Psoas muscle (tissue), 8 donors: ENCODE measurements around the gene TRAPPC5. TPM values are rescaled to one million over a fixed set of nuclear protein-coding genes. Genes with fewer than 3 reads are reported as not detected.

ENCODE experiments used
- ATAC-seq, 4 donors: fragments of 200-7000 bp; cut with Tn5 transposase; one replicate each; pipeline ENCODE4 v1.9.1; 2020; ENCODE audit warnings: moderate library complexity in 3 of 4, mild to moderate bottlenecking in 2 of 4
- DNase-seq, 2 donors: peaks; one replicate each; pipeline ENCODE4 v3.0.0-alpha.2; 2020
- H3K27ac ChIP-seq: fragments of 200-600 bp; one replicate; pipeline ENCODE4 v1.8.0; 2022
- H3K27me3 ChIP-seq, 3 donors: fragments of 200-600 bp in 1 of 3; one replicate each; pipeline versions ENCODE4 v1.6.1 to v1.8.0; 2013 to 2022; ENCODE audit warnings: low read length in 2 of 3, mild to moderate bottlenecking in 2 of 3, moderate library complexity in 1 of 3; ENCODE audit not compliant: insufficient read depth in 3 of 3
- H3K36me3 ChIP-seq, 2 donors: fragments of 200-600 bp in 1 of 2; one replicate each; pipeline versions ENCODE4 v1.6.1 to v1.8.0; 2013 to 2022; ENCODE audit warnings: low read depth in 1 of 2, mild to moderate bottlenecking in 1 of 2, moderate library complexity in 1 of 2; ENCODE audit not compliant: insufficient read depth in 1 of 2
- H3K4me1 ChIP-seq: fragments of 200-600 bp; one replicate; pipeline ENCODE4 v1.8.0; 2022
- H3K4me3 ChIP-seq: fragments of 200-600 bp; one replicate; pipeline ENCODE4 v1.8.0; 2022; ENCODE audit warnings: mild to moderate bottlenecking
- H3K9me3 ChIP-seq: fragments of 200-600 bp; one replicate; pipeline ENCODE4 v1.8.0; 2022
- WGBS, 3 donors: extraction: QIAGEN DNeasy Blood & Tissue Kit; methylation state at CpG; one replicate each; pipeline versions ENCODE4 v1.1.6 to v1.1.7; 2013; 5-methylcytosine and 5-hydroxymethylcytosine counted together
- intact Hi-C, 2 donors: fragments of 100-400 bp; cut with DNase I; formaldehyde crosslinking; loops; one replicate each; pipeline versions ENCODE4 v1.11.0 to v1.14.2; 2022
- polyA plus RNA-seq, 3 donors: library from polyadenylated mRNA; stranded (reverse); fragments of 200-250 nt; gene quantifications; one replicate each; pipeline ENCODE4 v1.2.3, GENCODE V29; 2013
- total RNA-seq, 4 donors: library from RNA; stranded (reverse); fragmentation: NEBNext Ultra II Directional in 2 of 4; extraction: Animal tissue kit (Norgen Biotek cat#: 25700) in 2 of 4; gene quantifications; one replicate each; pipeline versions ENCODE4 v1.2.1 to v1.2.4, GENCODE V29; 2021 to 2023
- TF ChIP-seq, protein P1 (sequence below): fragments of 200-600 bp; IDR thresholded peaks from one replicate; pipeline ENCODE4 v1.8.0; 2022; ENCODE audit warnings: antibody characterized with exemption
- donor health status: healthy with polysubstance abuse.
- donor health status: DM: no; HTN: no; CAD: no; lungs with moderate emphysema.
- donor health status: Bipolar disorder and iron deficiency.
- donor health status: healthy.
- donor health status: DM: yes; HTN: yes; CAD: no.
- donor health status: DM: no; HTN: no; CAD: no.
- donor health status: DM: no; HTN: no; CAD: no.
- donor health status: DM: yes; HTN: yes; CAD: no.

TRAPPC5 gene
- total and polyA plus RNA-seq, 7 donors: 40.6 to 164 (median 101) TPM

DNA sequence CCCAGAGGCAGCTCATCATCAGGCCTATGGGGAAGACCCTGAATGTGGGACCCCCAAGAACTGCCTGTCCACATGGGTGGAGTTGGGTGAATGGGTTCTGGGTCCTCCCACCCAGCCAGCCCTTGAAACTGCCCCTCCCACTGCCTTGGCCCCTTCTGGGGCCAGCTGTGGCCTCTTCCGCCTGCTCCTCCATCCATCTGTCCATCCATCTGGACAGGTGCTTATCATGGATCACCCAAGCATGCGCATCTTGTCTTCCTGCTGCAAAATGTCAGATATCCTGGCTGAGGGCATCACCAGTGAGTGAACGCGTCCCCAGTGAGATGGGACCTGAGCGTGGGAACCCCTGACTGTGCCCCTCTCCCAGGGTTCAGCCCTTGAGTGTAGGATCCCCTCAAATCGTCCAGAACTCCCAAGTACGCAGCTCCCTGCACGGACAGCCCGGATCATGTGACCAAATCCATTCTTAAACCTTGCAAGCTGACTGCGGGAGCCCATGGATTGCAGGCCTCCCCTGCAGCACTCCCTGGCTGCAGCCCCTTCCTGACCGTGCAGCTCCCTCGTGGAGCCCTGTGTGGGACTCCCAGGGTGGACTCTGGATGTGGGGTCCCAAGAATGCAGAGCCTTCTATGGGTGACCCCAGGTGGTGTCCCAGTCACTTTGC lies 41.7 kb upstream of the TRAPPC5 start:
- ATAC-seq: no peak
- H3K27me3 ChIP-seq: peaks cover 0 to 32% (median 10%) of the 10 kb centered on the region in 3 donors
- 50 to 56% (median 55%) methylated on average over 12 of the region's 12 CpGs for WGBS, 3 donors

DNA sequence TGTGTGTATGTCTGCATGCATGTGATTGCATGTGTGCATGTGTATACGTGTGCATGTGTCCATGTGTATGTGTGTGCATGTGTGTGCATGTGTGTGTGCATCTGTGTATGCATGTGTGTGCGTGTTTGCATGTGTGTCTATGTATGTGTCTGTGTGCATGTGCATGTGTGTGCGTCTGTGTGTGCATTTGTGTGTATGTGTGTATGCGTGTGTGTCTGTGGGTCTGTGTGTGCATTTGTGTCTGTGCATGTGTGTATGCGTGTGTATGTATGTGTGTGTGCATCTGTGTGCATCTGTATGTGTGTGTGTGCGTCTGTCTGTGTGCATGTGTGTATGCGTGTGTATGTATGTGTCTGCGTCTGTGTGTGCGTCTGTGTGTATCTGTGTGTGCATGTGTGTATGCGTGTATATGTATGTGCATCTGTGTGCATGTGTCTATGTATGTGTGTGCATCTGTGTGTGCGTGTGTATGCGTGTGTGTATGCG lies 40.7 kb upstream of the TRAPPC5 start:
- DNase-seq: no peak
- Histone ChIP-seq H3K36me3 (no peaks in the 10 kb centered on the region), H3K9me3 (no peaks in the 10 kb centered on the region), H3K27ac (no peak overlapping the region), H3K4me3 (no peak overlapping the region), H3K27me3 (peaks cover 0 to 36% (median 10%) of the 10 kb centered on the region in 3 donors), H3K4me1 (no peaks in the 10 kb centered on the region)
- TF ChIP-seq, protein P1, sequence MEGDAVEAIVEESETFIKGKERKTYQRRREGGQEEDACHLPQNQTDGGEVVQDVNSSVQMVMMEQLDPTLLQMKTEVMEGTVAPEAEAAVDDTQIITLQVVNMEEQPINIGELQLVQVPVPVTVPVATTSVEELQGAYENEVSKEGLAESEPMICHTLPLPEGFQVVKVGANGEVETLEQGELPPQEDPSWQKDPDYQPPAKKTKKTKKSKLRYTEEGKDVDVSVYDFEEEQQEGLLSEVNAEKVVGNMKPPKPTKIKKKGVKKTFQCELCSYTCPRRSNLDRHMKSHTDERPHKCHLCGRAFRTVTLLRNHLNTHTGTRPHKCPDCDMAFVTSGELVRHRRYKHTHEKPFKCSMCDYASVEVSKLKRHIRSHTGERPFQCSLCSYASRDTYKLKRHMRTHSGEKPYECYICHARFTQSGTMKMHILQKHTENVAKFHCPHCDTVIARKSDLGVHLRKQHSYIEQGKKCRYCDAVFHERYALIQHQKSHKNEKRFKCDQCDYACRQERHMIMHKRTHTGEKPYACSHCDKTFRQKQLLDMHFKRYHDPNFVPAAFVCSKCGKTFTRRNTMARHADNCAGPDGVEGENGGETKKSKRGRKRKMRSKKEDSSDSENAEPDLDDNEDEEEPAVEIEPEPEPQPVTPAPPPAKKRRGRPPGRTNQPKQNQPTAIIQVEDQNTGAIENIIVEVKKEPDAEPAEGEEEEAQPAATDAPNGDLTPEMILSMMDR: no peak
- intact Hi-C loops: no loop called here
- no peak for ATAC-seq
- WGBS, 3 donors: 95 to 96% (median 95%) methylated on average over 13 of the region's 13 CpGs

More for the DNA sequence above, 41.7 kb upstream of the TRAPPC5 start:
- TF ChIP-seq, protein P1: no peak
- intact Hi-C loops: no loop called here
- no peaks in the 10 kb centered on the region for H3K4me1 ChIP-seq
- no peaks in the 10 kb centered on the region for H3K9me3 ChIP-seq
- no peak overlapping the region for H3K4me3 ChIP-seq
- no peak overlapping the region for H3K27ac ChIP-seq
- H3K36me3 ChIP-seq: no peaks in the 10 kb centered on the region
- DNase-seq: no peak

DNA sequence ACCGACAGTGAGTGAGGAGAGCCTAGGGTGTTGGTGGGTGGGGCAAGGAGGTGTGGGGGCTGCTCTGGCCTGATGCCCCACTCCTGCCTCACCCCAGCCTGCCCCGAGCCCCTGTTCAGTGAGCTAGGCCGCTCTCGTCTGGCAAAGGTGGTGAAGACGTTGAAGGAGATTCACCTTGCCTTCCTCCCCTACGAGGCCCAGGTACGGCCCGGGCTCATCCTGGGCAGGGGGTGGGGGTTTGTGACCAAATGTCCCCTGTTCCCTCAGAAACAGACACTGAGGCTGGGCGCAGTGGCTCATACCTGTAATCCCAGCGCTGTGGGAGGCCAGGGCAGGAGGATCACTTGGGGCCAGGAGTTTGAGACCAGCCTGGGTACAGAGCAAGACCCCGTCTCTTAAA lies 39.8 kb upstream of the TRAPPC5 start:
- 87 to 93% (median 89%) methylated on average over 10 to 11 of the region's 11 CpGs for WGBS, 3 donors
- Histone ChIP-seq H3K36me3 (no peaks in the 10 kb centered on the region), H3K27ac (no peak overlapping the region), H3K27me3 (peaks cover 0 to 36% (median 8%) of the 10 kb centered on the region in 3 donors), H3K4me3 (no peak overlapping the region), H3K9me3 (no peaks in the 10 kb centered on the region), H3K4me1 (no peaks in the 10 kb centered on the region)
- TF ChIP-seq, protein P1: no peak
- intact Hi-C loops: no loop called here
- no peak for DNase-seq
- ATAC-seq: no peak

DNA sequence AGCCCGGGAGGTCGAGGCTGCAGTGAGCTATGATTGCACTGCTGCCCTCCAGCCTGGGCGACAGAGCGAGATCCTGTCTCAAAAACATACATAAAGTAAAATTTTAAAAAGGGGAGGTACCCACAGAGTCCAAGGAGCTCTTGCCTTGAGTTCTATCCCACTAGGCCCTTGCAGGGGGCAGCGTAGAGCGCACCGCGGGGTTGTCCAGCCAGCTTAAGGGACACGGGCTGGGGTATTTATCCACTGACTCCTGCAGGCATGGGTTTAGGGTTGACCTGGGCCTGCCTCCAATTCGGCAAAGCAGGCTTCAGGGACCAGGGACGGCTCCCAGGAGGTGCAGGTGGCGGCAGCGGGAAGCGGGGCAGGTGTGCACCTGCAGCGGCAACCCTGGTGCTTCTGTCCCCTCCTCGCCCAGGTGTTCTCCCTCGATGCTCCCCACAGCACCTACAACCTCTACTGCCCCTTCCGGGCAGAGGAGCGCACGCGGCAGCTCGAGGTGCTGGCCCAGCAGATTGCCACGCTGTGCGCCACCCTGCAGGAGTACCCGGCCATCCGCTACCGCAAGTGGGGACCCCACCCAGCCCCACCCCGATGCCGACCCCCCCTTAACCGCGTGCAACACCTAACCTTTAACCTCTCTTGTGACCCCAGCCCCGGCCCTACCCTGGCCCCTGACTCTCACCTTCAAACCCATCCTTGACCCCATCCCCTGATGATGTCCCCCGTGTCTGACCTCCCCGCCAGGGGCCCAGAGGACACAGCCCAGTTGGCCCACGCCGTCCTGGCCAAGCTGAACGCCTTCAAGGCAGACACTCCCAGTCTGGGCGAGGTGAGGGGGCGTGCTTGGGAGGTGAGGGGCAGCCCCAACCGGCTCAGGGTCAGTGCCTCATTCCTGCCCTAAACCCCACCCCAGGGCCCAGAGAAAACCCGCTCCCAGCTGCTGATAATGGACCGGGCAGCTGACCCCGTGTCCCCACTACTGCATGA lies 39.0 kb upstream of the TRAPPC5 start:
- ATAC-seq (no peak), DNase-seq (no peak)
- Histone ChIP-seq H3K9me3 (no peaks in the 10 kb centered on the region), H3K36me3 (no peaks in the 10 kb centered on the region), H3K27me3 (peaks cover 0 to 30% (median 3%) of the 10 kb centered on the region in 3 donors), H3K4me3 (no peak overlapping the region), H3K27ac (no peak overlapping the region), H3K4me1 (no peaks in the 10 kb centered on the region)
- 78 to 80% (median 80%) methylated on average over 38 to 43 of the region's 43 CpGs for WGBS, 3 donors
- intact Hi-C loops: no loop called here
- TF ChIP-seq, protein P1: no peak
